ENCODE results near the gene NUP43.
A peak's percentile ranks its signal among the peaks of the same experiment; 100 is the strongest.

NUP43 gene, protein sequence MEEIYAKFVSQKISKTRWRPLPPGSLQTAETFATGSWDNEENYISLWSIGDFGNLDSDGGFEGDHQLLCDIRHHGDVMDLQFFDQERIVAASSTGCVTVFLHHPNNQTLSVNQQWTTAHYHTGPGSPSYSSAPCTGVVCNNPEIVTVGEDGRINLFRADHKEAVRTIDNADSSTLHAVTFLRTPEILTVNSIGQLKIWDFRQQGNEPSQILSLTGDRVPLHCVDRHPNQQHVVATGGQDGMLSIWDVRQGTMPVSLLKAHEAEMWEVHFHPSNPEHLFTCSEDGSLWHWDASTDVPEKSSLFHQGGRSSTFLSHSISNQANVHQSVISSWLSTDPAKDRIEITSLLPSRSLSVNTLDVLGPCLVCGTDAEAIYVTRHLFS

DNA sequence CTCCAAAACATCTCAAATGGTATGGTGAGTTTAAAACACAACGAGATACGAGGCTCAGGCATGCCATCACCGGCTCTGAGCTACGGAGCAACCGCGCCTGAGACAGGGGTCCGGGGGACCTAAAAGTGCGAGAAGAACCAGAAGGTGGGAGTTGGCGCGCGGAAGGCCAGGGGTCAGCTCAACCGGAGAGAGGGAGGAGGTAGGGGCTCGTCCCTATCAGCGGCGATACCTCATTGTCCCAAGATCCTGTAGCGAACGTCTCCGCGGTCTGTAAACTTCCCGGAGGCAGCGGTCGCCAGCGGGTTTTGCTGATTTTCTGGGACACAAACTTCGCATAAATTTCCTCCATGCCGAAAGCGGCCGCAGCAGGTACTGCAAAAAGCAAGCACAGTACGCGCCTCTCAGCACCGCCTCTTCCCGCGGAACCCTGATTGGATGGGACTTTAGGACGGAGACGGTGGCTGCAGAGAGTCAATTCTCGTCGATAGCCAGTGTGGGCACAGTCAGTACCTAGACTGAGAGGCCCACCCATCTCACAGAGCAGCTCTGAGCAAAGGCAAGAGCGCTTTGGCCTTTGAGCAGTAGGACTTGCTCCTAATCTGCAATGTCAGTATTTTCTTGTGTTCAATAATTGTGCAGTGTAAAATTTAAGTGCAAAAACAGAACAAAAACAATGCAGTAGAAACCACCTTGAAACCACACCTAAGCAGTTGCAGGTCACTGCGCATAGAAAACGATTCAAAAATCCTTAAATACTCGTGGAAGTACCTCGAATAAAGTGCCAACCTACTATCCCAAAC is at the start of gene NUP43:
TSS of gene NUP43 (minus strand) at position 383 of the 800 bp plus-strand sequence. CDS start at position 349, 34 bp downstream.
- H3K27ac Mint-ChIP-seq = peak within 1 kb of the TSS; percentile 93 to 98 (median 96)
- H3K4me3 Mint-ChIP-seq = peak within 1 kb of the TSS; percentile 98 to 100 (median 100)
- H3K36me3 Mint-ChIP-seq (ENCODE audit: low read depth) = peaks cover 16% of the 10 kb centered on the region
- H3K27me3 Mint-ChIP-seq (ENCODE audit: low read depth) = no peaks in the 10 kb centered on the region
- peaks cover 25% of the 10 kb centered on the region for H3K4me1 Mint-ChIP-seq
- H3K9me3 Mint-ChIP-seq = no peaks in the 10 kb centered on the region
- TF ChIP-seq, protein P1, sequence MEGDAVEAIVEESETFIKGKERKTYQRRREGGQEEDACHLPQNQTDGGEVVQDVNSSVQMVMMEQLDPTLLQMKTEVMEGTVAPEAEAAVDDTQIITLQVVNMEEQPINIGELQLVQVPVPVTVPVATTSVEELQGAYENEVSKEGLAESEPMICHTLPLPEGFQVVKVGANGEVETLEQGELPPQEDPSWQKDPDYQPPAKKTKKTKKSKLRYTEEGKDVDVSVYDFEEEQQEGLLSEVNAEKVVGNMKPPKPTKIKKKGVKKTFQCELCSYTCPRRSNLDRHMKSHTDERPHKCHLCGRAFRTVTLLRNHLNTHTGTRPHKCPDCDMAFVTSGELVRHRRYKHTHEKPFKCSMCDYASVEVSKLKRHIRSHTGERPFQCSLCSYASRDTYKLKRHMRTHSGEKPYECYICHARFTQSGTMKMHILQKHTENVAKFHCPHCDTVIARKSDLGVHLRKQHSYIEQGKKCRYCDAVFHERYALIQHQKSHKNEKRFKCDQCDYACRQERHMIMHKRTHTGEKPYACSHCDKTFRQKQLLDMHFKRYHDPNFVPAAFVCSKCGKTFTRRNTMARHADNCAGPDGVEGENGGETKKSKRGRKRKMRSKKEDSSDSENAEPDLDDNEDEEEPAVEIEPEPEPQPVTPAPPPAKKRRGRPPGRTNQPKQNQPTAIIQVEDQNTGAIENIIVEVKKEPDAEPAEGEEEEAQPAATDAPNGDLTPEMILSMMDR (IDR thresholded peaks at IDR 0.05; ENCODE audit: unreplicated experiment in 3 of 3) = peak; percentile 59 to 69 (median 62)

DNA sequence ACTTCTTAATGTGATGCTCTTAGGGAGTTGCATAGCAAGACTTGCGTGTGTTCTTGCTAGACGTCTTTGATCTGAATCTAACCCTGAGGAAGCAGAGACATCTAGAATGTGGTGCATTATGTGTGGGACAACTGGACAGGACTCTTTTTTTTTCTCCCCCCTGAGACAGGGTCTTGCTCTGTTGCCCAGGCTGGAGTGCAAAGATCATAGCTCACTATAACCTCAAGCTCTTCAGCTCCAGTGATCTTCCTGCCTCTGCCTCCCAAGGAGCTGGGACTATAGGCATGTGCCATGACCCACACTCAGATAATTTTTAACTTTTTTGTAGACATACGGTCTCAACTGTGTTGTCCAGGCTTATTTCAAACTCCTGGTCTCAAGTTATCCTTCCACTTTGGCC is 37.2 kb upstream of the NUP43 start:
- Mint-ChIP-seq H3K4me3 (no peak overlapping the region), H3K27ac (no peak overlapping the region), H3K36me3 (ENCODE audit: low read depth) (peaks cover 50% of the 10 kb centered on the region), H3K27me3 (ENCODE audit: low read depth) (no peaks in the 10 kb centered on the region), H3K4me1 (no peaks in the 10 kb centered on the region), H3K9me3 (peaks cover 3% of the 10 kb centered on the region)
- TF ChIP-seq, protein P1 (IDR thresholded peaks at IDR 0.05; ENCODE audit: unreplicated experiment in 3 of 3) = no peak

DNA sequence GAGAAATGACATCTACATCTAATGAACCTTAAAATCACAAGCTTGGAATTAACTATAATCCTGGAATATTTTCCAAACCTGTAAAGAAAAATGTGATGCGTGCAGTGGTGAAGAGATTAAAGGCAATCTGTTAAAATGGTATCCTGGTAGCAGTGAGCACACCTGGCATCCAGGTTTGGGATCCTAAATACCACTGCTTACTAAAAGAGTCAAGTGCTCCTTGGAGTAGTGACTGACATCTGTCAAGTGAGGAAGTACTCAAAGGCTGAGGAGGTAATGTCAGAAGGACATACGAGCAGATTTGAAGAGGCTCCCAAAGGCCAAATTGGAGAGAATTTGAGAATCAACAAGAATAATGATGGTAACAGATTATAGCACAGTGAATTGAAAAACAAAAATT is 36.0 kb upstream of the NUP43 start:
- H3K4me3 Mint-ChIP-seq = no peak overlapping the region

DNA sequence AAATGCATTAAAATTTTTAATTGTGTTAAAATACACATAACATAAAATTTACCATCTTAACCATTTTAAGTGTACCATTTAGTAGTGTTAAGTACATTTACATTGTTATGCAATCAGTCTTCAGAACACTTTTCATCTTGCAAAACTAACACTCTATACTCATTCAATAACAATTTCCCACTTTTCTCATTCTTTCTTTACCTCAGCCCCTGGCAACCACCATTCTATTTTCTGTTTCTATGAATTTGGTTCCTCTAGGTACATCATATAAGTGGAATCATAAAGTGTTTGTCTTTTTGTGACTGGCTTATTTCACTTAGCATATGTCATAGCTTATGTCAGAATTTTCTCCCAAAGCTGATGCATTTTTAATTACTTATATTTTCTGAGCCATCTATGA is 35.4 kb upstream of the NUP43 start:
- TF ChIP-seq, protein P1 (IDR thresholded peaks at IDR 0.05; ENCODE audit: unreplicated experiment in 3 of 3) = no peak
- no peaks in the 10 kb centered on the region for H3K4me1 Mint-ChIP-seq
- H3K36me3 Mint-ChIP-seq (ENCODE audit: low read depth) = peaks cover 39% of the 10 kb centered on the region
- H3K27ac Mint-ChIP-seq = no peak overlapping the region
- no peaks in the 10 kb centered on the region for H3K9me3 Mint-ChIP-seq
- no peaks in the 10 kb centered on the region for H3K27me3 Mint-ChIP-seq (ENCODE audit: low read depth)
- no peak overlapping the region for H3K4me3 Mint-ChIP-seq

More for the DNA sequence above, 36.0 kb upstream of the NUP43 start:
- no peaks in the 10 kb centered on the region for H3K4me1 Mint-ChIP-seq
- peaks cover 40% of the 10 kb centered on the region for H3K36me3 Mint-ChIP-seq (ENCODE audit: low read depth)
- TF ChIP-seq, protein P1 (IDR thresholded peaks at IDR 0.05; ENCODE audit: unreplicated experiment in 3 of 3) = no peak
- no peaks in the 10 kb centered on the region for H3K9me3 Mint-ChIP-seq
- H3K27me3 Mint-ChIP-seq (ENCODE audit: low read depth) = no peaks in the 10 kb centered on the region
- H3K27ac Mint-ChIP-seq = no peak overlapping the region

DNA sequence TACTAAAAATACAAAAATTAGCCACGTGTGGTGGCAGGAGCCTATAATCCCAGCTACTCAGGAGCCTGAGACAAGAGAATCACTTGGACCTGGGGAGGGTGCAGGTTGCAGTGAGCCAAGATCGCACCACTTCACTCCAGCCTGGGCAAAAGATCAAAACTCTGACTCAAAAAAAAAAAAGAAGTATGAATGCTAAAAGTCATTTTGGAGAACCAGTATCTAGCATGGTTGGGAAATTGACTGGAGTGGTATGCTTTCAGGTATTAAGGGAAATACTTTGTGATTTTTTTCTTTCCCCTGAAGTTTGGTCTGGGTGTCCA is 33.3 kb upstream of the NUP43 start:
- no peaks in the 10 kb centered on the region for H3K4me1 Mint-ChIP-seq
- H3K27me3 Mint-ChIP-seq (ENCODE audit: low read depth) = no peaks in the 10 kb centered on the region
- peaks cover 49% of the 10 kb centered on the region for H3K36me3 Mint-ChIP-seq (ENCODE audit: low read depth)
- TF ChIP-seq, protein P1 (IDR thresholded peaks at IDR 0.05; ENCODE audit: unreplicated experiment in 3 of 3) = no peak
- no peak overlapping the region for H3K27ac Mint-ChIP-seq
- H3K9me3 Mint-ChIP-seq = no peaks in the 10 kb centered on the region
- H3K4me3 Mint-ChIP-seq = no peak overlapping the region
